H1 (cell line): ENCODE results near the gene PRRX1. TPM values are rescaled to one million over a fixed set of nuclear protein-coding genes. Genes with fewer than 3 reads are reported as not detected.

Source experiments
- CTBP2 ChIP-seq: IDR thresholded peaks from 2 replicates; pipeline ENCODE4 v1.7.0; 2011; ENCODE audit warnings: borderline replicate concordance, mild to moderate bottlenecking, moderate library complexity, mixed read lengths, low read length; ENCODE audit not compliant: insufficient read depth, insufficient read length
- FOSL1 ChIP-seq: IDR thresholded peaks from 2 replicates; pipeline ENCODE4 v1.6.1; 2011; ENCODE audit warnings: mild to moderate bottlenecking, low read depth, low read length, moderate library complexity; ENCODE audit not compliant: insufficient read depth
- SUZ12 ChIP-seq: fragments of 200-600 bp; sonication (generic); IDR thresholded peaks from 2 replicates; pipeline ENCODE4 v1.6.1; 2012; ENCODE audit warnings: mild to moderate bottlenecking, inconsistent platforms, low read length, moderate library complexity, mixed read lengths
- TBP ChIP-seq: IDR thresholded peaks from 2 replicates; pipeline ENCODE4 v1.6.1; 2011; ENCODE audit warnings: low read depth, low read length, improper control_type of control experiment
- TEAD4 ChIP-seq: IDR thresholded peaks from 2 replicates; pipeline ENCODE4 v1.6.1; 2012; ENCODE audit warnings: low read depth, low read length, inconsistent platforms, mixed read lengths
- YY1 ChIP-seq: IDR thresholded peaks from 2 replicates; pipeline ENCODE4 v1.6.1; 2011; ENCODE audit warnings: low read depth, mild to moderate bottlenecking, low read length
- polyA plus RNA-seq, 7 experiments: library from polyadenylated mRNA; depleted of rRNA in 3 of 7; stranded (reverse) in 5 of 7; unstranded in 2 of 7; fragments of >200 nt in 5 of 7; fragments of 200-250 nt in 2 of 7; gene quantifications; 1 replicate in 5 of 7; 2 replicates in 1 of 7; 4 replicates in 1 of 7; pipeline versions ENCODE4 v1.2.1 to v1.2.3, GENCODE V29; 2011 to 2013; ENCODE audit warnings: missing spikeins in 2 of 7, mixed read lengths in 2 of 7
- total RNA-seq: library from RNA; stranded (reverse); fragmentation: NEBNext Ultra II Directional; extraction: Animal tissue kit (Norgen Biotek cat#: 25700); gene quantifications from 2 replicates; pipeline ENCODE4 v1.2.1, GENCODE V29; 2021
- TF ChIP-seq, protein P1 (sequence below): fragments of 300-600 bp; sonication (generic); IDR thresholded peaks from 2 replicates; pipeline ENCODE4 v1.7.1; 2012; ENCODE audit warnings: low read length, moderate library complexity, mild to moderate bottlenecking, inconsistent platforms; ENCODE audit not compliant: insufficient replicate concordance

PRRX1 gene
- total and polyA plus RNA-seq, 2 of the 8 experiments (the other 6 are each of a cell fraction or from before 2014, with no cell fraction given), result not detected

GRCh38 chr1:170749549-170749948 lies 85.6 kb downstream of the PRRX1 start (continued):
- no peak for TF ChIP-seq CTBP2
- TF ChIP-seq, protein P1, sequence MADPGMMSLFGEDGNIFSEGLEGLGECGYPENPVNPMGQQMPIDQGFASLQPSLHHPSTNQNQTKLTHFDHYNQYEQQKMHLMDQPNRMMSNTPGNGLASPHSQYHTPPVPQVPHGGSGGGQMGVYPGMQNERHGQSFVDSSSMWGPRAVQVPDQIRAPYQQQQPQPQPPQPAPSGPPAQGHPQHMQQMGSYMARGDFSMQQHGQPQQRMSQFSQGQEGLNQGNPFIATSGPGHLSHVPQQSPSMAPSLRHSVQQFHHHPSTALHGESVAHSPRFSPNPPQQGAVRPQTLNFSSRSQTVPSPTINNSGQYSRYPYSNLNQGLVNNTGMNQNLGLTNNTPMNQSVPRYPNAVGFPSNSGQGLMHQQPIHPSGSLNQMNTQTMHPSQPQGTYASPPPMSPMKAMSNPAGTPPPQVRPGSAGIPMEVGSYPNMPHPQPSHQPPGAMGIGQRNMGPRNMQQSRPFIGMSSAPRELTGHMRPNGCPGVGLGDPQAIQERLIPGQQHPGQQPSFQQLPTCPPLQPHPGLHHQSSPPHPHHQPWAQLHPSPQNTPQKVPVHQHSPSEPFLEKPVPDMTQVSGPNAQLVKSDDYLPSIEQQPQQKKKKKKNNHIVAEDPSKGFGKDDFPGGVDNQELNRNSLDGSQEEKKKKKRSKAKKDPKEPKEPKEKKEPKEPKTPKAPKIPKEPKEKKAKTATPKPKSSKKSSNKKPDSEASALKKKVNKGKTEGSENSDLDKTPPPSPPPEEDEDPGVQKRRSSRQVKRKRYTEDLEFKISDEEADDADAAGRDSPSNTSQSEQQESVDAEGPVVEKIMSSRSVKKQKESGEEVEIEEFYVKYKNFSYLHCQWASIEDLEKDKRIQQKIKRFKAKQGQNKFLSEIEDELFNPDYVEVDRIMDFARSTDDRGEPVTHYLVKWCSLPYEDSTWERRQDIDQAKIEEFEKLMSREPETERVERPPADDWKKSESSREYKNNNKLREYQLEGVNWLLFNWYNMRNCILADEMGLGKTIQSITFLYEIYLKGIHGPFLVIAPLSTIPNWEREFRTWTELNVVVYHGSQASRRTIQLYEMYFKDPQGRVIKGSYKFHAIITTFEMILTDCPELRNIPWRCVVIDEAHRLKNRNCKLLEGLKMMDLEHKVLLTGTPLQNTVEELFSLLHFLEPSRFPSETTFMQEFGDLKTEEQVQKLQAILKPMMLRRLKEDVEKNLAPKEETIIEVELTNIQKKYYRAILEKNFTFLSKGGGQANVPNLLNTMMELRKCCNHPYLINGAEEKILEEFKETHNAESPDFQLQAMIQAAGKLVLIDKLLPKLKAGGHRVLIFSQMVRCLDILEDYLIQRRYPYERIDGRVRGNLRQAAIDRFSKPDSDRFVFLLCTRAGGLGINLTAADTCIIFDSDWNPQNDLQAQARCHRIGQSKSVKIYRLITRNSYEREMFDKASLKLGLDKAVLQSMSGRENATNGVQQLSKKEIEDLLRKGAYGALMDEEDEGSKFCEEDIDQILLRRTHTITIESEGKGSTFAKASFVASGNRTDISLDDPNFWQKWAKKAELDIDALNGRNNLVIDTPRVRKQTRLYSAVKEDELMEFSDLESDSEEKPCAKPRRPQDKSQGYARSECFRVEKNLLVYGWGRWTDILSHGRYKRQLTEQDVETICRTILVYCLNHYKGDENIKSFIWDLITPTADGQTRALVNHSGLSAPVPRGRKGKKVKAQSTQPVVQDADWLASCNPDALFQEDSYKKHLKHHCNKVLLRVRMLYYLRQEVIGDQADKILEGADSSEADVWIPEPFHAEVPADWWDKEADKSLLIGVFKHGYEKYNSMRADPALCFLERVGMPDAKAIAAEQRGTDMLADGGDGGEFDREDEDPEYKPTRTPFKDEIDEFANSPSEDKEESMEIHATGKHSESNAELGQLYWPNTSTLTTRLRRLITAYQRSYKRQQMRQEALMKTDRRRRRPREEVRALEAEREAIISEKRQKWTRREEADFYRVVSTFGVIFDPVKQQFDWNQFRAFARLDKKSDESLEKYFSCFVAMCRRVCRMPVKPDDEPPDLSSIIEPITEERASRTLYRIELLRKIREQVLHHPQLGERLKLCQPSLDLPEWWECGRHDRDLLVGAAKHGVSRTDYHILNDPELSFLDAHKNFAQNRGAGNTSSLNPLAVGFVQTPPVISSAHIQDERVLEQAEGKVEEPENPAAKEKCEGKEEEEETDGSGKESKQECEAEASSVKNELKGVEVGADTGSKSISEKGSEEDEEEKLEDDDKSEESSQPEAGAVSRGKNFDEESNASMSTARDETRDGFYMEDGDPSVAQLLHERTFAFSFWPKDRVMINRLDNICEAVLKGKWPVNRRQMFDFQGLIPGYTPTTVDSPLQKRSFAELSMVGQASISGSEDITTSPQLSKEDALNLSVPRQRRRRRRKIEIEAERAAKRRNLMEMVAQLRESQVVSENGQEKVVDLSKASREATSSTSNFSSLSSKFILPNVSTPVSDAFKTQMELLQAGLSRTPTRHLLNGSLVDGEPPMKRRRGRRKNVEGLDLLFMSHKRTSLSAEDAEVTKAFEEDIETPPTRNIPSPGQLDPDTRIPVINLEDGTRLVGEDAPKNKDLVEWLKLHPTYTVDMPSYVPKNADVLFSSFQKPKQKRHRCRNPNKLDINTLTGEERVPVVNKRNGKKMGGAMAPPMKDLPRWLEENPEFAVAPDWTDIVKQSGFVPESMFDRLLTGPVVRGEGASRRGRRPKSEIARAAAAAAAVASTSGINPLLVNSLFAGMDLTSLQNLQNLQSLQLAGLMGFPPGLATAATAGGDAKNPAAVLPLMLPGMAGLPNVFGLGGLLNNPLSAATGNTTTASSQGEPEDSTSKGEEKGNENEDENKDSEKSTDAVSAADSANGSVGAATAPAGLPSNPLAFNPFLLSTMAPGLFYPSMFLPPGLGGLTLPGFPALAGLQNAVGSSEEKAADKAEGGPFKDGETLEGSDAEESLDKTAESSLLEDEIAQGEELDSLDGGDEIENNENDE, result no peak
- TF ChIP-seq TBP, result no peak
- no peak for TF ChIP-seq FOSL1
- TF ChIP-seq TEAD4, result no peak
- TF ChIP-seq SUZ12, result no peak
- no peak for TF ChIP-seq YY1
